Limb (tissue), 2 donors: ENCODE data around the gene ADGRL4.
"Not testable (repeated sequence)": the region's sequence is repeated elsewhere in the genome, so short reads cannot be mapped to it uniquely, and the experiment has no call there.

Experiments used
- DNase-seq, 2 donors: peaks; one replicate each; pipeline ENCODE4 v3.0.0-alpha.2; 2016; ENCODE audit errors: extremely low spot score in 2 of 2

ADGRL4 gene

DNA sequence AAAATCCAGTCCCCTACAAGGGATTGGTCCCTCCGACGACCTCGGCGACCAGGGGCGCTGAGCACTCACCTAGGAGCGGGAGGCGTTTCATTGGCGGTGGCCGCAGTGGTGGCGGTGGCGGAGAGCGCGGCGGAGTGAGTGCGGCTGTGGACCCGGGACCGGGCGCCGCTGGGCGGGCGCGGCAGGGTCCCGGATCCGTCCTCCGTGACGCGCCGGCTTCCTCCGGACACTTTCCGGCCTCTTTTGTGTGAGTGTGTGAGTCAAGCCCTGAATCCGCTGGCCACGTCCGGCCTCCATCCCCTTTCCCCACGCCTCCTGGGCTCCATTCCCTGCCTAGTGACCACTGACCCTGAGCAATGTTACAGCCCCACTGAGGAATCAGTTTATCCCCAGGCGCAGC, at the start of gene ADGRL4:
Gene ADGRL4 (minus strand): TSS at position 167 of the 400 bp plus-strand sequence. CDS start 76 bp downstream, at position 91.
- DNase-seq, result peak in 1 of 2 donors; percentile 40

DNA sequence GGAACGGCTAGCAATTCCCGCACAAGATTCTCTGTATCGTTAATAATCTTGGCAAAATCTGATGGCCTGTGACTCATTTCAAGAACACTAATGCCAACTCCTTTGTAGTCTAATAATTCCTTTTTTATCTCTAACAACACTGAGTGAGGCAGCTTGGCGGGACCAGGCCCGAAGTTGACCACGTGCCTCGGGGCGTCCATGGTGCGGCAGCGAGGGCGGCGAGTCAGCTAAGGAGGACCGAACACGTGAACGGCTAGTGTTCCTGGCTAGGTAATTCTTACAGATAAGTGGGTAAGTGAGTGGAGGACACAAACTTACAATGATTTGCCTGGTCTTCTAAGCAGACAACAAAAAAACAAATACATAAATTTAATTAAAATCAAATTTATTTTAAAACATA, 49.3 kb upstream of the ADGRL4 start:
- DNase-seq, result no peak

DNA sequence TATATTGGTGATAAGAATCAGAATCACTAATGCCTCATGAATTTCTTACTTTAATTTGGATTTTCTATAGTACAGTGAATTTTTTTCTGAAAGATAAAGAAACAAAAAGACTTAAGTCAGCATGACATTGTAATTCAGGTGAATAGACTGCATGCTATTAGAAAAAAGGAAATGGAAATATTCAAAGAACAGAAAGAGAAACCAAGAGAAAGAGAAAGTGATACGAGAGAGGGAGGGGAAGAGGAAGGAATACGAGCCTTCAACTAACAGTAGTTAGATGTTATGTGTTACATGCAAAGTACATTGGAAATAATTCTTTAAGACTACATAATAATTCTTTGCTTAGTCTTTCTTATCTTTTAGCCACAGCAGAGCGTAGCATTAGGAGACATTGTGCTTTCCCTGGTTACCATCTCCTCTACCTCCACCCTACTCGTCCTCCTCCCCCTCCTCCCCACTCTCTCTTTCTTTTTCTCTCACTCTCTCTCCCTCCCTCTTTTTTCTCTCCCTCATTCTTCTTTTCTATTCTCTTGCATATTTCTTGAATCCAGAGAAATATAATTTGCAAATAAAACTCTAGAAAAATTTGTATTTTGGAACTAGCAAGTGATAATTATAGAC, 46.4 kb upstream of the ADGRL4 start:
- DNase-seq, result no peak

DNA sequence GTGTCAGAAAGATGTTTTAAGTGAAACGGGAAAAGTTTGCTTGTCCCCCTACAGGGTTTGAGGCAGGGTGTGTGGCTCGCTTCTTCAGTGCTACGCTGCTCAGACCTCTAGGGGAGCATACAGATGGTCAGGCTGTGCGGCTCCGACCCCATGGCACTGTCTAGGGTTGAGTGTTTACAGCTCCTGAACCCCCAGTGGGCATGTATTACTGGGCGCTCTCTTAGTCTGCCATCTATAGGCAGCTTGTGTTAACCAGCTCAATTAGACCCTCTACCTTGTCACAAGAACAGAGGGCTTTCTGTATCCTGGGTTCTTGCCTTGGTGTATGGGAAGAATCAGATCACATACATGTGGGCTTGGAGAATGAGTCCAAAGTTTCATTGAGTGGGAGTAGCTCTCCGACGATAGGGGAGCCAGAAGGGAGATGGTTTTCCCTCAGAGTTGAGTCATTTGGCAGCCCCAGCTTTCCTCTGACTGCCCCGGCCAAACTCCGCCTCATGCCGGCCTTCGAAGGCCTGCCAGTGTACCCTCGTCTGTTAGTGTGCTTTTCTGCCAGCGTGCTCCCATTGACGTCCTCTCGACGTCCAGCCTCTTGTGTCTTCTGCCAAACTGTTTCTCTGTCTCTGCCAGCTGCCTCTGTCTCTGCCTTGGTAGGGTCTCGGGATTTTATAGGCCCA, 38.6 kb upstream of the ADGRL4 start:
- DNase-seq, result no peak

DNA sequence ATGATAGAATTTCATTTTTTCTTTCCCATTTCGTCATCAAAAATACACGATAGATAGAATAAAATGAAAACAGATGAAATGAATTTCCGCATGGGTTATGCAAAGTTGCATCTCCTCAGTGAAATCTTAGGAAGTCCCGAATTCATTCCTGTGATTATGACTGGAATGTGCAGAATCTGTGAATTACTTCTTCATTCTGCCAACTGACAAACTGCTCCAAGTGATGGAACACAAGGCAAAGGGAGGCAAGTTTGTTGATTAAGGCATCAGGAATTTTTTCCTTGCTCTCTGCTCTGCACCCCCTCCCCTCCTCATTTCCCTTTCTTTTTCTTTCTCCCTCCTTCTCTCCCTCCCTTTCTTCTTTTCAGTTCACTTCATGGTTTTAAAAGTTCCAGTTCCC, 37.0 kb upstream of the ADGRL4 start:
- peak in 1 of 2 donors; percentile 11 for DNase-seq

DNA sequence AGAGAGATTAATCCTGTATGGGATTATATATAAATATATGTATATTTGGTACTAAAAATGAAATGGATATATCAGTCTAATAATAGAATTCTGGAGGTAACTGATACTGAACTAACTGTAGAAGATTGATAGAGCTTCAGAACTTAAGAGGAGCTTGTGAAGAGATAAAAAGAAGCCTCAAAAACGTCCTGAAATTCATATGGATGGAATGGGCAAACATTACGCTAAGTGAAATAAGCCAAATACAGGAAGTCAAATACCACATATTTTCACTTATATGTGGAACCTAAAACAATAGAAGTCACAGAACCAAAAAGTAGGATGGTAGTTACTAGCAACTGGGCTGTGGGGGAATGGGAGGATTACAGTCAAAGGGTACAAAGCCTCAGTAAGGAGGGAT, 36.0 kb upstream of the ADGRL4 start:
- DNase-seq, result no peak

DNA sequence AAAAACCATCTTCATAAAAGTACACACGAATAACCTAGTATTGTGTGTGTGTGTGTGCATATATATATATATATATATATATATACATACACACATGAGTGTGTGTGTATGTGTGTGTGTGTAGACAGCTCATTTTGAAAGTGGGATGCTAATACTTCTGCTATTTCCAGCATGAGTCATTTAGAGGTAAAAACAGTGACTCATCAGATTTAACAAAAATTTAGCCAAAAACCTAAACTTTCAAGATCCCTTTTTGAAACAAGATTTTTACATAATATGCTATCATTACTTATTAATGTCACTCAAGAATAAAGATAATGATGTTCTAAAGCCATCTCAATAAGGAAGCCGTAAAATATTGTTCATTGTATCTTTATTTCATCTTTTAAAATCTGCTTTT, 35.6 kb upstream of the ADGRL4 start:
- no peak for DNase-seq

DNA sequence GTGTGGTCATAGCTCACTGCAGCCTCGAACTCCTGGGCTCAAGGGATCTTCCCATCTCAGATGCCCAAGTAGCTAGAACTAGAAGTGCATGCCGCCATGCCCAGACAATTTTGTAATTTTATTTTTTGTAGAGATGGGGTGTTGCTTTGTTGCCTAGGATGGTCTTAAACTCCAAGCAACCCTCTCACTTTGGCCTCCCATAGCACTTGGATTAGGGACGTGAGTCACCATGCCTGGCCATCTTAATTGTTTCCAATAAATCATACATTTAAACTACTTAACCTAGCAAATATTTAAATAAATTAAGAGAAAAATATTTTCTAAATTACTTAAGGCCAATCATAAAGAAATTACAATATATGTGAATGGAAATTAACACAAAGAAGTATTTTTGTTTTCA, 35.1 kb upstream of the ADGRL4 start:
- no peak for DNase-seq

DNA sequence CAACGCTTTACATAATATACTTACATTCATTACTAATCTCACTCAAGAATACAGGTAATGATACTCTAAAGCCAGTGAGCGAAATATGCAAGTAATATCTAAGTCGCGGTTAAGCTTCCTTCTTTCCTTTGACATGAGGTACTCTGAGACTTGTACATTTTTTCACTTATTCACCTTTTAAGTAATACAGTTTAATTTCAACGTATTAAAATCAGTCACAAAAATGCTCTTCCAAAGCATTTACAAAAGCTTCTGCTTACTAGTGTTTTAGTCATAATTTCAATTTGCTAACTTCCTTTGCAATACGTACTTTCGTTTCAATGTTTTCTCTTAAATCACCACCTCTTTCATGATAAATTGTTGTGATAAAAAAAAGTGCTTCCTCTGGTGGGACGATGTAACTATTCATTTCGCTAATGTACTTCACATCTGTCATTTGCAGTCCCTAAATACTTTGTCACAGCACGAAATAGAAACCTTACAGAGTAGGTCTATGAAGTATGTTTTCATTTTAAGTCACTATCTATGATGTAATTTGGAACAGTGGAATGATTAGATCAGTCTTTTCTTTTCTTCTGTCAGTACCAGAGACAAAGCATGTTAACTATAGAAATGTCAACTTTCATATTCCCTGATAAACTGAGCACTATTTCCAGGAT, 34.0 kb upstream of the ADGRL4 start:
- no peak for DNase-seq

DNA sequence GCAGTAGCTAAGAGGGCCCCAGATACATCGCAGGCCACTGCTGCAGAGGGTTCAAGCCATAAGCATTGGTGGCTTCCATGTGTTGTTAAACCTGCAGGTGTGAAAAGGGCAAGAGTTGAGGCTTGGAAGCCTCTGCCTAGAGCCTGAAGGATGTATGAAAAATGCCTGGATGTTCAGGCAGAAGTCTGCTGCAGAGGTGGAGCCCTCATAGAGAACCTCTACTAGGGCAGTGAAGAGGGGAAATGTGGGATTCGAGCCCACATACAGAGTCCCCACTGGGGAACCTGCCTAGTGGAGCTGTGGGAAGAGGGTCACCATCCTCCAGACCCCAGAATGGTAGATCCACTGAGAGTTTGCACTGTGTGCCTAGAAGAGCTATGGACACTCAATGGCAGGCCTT, 30.6 kb upstream of the ADGRL4 start:
- no peak for DNase-seq

DNA sequence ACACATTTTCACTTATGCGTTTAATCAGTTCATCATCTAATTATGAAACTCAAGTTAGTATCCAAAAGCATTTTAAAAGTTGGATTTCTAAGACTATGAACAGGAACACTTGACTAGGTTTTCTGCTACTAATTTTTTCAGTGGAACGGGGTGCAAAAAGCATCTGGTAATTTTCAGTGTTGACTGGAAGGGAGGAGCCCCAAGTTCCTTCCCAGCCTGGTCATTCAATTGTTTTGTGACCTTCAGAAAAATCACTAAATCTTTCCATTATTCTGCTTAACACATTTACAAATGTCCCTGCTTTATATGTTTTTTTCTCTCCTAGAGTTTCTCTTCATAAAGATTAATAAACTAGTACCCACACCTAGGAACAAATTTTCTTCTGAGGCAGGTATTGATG, 6.0 kb upstream of the ADGRL4 start:
- DNase-seq, result no peak

DNA sequence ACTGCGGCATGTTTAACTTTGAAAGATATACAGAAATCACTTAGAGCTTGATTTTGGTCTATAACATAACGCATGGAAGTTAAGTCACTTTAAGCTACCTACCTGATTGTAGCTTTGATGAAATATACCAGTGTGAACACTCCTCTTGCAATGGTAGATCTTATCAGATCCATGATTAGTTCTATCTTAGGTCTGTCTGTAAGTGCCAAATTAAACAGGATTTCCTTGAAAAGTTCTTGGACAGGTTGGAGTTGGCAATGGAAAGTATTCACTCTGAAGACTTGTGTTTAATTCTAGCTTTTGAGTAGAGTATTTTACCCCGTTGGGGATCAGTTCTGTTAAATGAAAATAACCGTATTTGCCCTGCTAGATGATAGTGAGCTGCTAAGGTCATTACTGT, 4.1 kb upstream of the ADGRL4 start:
- no peak for DNase-seq

DNA sequence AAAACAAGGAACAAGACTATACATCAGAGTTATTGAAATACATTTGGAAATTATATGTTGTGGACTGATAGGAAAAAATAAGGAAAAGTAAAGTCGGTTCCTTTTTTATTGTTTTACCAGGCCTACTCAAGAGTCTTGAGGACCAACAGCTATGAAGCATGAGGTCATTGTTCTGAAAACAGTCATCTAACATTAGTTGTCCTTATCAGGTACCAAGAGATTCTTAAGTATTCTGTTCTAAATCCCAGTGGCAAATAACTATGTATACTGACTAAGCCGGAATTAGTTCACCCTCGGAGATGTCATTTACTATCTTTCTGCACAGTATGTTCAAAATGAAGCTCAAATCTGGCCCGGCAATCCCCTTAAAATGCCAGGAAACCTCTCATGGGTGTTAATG, 585 bp downstream of the ADGRL4 start:
- no peak for DNase-seq

DNA sequence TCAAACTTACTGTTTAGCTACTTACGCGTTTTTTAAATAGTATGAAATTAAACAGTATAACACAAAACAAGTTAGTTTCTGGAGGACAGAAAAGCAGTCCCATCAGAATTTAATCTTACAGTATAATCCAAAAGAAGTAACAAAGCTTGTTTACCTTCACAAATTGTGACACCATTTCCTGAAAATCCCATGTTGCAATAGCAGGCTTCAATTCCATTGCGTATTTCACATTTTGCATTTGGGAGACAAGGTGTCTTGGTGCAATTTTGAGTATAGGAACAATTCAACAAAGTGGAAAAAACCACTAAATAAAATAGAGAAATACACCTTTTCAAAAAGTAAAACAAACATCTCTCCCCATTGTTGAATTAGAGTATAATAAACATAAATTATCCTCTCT, 1.6 kb downstream of the ADGRL4 start:
- no peak for DNase-seq

DNA sequence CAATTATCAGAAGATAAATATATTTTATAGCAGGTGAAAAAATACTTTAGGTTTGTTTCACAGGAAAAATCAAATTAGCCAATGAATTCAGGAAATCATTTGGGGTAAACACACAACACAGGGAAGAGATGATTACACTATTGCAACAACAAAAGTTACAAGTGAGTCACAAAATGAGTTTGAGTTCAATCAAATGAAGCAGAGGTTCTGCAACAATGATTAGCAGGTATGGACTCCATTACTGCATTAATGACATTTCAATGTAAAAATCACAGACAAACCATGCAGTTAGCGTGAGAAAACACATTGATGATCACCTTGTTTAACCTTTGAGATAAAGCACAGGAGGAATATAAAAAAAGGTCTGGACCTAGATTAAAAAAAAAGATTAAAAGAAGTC, 9.7 kb downstream of the ADGRL4 start:
- DNase-seq, result no peak

DNA sequence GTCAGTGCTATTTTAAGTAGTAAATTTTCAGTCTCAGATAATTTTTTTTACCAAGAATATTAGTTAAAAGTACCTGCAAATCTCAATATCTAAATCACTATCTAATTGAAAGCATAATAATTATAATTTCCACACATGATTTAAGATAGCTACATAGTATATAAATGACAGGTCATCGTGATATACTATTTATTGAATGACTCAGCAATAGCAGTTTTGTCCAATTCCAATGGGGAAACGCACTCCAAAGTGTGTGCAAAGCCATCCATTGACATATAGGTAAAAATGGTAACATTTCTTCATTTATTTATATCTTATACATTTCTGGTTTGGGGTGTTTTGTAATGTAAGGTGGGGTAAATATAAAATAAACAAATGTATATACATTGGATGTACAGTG, 19.5 kb downstream of the ADGRL4 start:
- no peak for DNase-seq

DNA sequence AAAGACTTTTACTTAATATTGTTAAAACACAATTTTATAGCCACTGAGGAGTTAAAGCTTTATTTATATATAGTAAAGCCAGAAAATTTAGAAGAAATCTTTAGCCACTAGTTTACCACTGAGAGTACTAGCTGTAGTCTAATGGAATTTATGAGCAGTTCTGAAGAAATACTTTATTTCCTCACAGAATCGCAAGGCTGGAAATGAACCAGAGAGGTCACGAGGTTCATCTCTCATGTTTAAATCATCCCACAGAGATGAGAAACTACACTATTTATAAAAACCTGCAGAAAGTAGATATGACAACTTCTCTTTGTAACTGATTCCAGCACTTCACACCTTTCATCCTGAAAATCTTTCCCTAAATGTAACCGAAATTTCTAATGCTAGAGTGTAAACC, 26.0 kb downstream of the ADGRL4 start:
- DNase-seq, result peak in 1 of 2 donors; percentile 6

DNA sequence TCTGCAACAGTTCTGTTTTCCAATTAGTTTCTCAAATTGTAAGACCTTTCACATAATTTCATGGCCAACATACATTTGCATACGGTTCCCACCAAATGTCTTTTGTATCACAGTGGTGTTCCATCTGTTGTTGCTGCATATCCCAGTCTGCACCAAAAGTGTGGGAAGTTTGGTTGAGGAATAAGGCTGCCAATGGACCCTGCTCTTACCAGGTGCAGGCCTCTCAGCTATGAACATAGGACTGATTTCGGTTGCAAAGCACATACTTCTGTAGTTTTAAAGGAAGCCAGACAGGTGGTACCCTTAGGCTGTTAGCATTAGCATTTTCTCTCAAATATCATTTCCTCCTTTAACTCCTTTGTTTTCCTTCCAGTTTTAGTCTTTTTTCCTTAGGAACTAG, 33.8 kb downstream of the ADGRL4 start:
- DNase-seq, result no peak

DNA sequence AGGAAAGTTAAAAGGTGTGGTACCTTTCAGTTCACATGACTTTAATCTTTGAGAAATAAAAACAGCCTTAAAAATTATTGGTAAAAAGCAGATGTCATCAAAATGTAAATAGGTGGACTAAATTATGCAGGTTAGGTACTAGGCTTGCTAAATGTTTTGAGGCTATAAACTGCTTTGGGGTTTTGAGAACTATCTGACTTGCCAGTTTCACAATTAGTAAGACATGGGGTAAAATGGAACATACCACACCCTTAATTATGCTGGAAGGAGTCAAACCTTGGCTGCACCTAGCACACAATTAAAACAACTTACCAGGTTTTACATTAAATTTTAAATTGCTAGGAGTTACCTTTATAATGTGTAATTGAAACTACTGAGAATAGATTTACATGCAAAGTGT, 39.4 kb downstream of the ADGRL4 start:
- DNase-seq, result not testable (repeated sequence)

DNA sequence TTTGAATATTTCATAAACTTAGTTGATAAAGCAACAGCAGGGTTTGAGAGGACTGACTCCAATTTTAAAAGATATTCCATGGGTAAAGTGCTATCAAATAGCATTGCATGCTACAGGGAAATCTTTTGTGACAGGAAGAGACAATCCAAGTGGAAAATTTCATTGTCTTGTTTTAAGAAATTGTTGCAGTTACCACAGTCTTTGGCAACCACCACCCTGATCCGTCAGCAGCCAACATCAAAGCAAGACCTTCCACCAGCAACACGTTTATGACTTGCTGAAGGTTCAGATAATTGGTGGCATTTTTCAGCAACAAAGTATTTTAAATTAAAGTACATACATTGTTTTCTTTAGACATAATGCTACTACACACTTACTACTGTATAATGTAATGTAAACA, 47.8 kb downstream of the ADGRL4 start:
- DNase-seq, result no peak

DNA sequence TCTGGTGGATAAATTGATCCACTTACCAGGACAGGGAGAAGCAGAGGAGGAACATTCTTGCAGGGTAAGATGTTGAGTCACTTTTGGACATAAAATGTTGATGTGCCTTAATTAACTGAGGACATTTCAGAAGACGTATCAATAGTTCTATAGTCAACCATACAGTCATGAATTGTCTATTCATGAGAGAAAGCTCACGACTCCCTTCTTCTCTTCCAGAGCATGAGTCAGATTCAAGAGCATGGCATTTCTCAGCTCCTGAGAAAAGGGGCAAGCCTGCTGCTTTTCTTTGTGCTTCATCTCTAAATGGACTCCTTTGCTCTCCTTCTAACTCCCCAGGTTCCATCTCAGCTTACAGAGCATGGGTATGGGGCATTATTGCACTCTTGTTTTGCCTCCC, 55.7 kb downstream of the ADGRL4 start:
- no peak for DNase-seq

DNA sequence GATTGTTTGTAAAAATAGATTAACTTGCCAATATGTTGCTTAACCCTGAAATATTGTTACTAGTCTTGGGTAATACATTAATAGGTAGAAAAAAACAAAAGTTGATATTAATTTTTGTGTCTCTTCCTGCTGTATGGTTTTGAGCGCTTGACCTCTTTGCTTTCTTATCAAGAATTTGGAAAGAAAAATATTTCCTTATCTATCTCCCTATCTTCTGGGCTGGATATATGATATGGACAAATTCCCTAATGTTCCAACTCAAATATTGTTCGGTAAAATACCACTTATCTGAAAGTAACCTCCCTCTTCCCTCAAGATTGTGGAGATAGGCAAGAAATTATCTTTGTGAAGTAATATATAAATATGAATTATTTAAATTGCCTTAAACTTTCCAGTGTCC, 57.3 kb downstream of the ADGRL4 start:
- no peak for DNase-seq

DNA sequence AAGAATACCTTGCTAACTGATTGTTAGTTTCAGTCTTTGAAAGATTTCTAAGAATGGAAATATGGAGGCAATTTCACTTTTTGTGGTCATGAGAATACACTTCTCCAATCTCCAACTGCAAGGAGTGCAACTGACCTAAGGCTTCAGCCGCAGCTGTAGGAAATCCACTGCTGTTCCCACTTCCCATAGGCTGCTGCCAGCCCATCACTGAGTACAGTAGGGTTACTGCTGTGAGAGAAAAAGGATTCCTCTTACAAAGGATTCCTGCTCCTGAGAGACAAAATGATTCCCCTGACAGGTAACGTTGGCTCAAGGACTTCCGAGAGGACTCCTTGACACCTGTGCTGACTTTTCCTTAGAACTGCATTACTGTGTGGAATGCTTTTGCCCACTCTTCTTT, 87.4 kb downstream of the ADGRL4 start:
- DNase-seq, result no peak
